ENCODE data around the gene AADACL3. TPM values are rescaled to one million over a fixed set of nuclear protein-coding genes. Genes with fewer than 3 reads are reported as not detected.

AADACL3 gene
- total and polyA plus RNA-seq, 9 of the 15 experiments (the other 6 are each of a cell fraction or from before 2014, with no cell fraction given), result not detected

DNA sequence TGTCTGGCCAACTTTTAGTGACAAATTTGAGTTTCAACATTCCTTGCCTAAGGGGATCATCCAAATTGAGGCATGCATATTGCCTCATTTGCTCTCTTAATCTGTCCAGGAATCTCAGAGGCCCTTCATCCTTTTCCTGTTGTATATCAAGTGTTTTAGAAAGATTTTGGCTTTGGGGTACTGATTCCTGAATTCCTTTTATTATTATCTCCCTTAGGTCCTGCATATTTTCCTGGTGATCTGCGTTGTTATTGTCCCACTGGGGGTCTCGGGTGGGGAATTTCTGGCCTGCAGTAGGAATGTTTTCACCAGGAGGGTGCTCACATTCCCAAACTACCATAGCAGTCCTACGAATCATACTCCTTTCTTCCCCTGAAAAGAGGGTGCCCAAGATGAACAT is 4.4 kb upstream of the AADACL3 start (continued):
- TF ChIP-seq, protein P1, sequence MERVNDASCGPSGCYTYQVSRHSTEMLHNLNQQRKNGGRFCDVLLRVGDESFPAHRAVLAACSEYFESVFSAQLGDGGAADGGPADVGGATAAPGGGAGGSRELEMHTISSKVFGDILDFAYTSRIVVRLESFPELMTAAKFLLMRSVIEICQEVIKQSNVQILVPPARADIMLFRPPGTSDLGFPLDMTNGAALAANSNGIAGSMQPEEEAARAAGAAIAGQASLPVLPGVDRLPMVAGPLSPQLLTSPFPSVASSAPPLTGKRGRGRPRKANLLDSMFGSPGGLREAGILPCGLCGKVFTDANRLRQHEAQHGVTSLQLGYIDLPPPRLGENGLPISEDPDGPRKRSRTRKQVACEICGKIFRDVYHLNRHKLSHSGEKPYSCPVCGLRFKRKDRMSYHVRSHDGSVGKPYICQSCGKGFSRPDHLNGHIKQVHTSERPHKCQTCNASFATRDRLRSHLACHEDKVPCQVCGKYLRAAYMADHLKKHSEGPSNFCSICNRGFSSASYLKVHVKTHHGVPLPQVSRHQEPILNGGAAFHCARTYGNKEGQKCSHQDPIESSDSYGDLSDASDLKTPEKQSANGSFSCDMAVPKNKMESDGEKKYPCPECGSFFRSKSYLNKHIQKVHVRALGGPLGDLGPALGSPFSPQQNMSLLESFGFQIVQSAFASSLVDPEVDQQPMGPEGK (CRISPR knock-in tag; IDR thresholded peaks at IDR 0.05; ENCODE audit: borderline replicate concordance), result no peak
- TF ChIP-seq NUFIP1 (IDR thresholded peaks at IDR 0.05; ENCODE audit: partially characterized antibody), result no peak
- TF ChIP-seq IFI16 (CRISPR knock-in tag; IDR thresholded peaks at IDR 0.05), result no peak
- no peak for TF ChIP-seq TOE1 (IDR thresholded peaks at IDR 0.05; ENCODE audit: borderline replicate concordance)
- TF ChIP-seq TOE1 (CRISPR knock-in tag; IDR thresholded peaks at IDR 0.05; ENCODE audit: borderline replicate concordance, low read depth), result no peak

DNA sequence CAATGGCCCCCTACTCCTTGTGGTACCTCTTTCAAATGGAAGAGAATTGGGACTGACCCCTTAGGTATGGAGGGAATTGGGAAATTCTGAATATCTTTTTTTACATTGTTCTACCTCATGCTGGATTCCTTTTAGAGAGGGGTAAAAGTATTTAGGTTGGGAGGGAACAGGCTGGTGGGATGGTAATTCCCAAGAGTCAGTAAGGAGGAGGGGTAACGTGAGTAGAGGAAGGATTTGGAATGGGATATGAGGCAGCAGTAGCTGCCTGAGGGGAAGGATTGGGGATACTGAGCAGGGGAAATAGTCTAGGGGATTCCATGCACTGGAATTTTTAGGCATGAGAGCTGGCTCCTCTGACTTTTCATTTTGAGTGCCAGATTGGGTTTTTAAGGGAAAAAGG is 3.8 kb upstream of the AADACL3 start:
- CTCF ChIA-PET (ENCODE audit: low intra/inter-chr PET ratio), result no interaction called here
- Histone ChIP-seq H3K4me3 (no peak overlapping the region), H3K9ac (ENCODE audit: insufficient read depth in 1 of 2, low read depth in 2 of 2, low read length in 2 of 2) (no peak overlapping the region), H2AFZ (ENCODE audit: low read depth, low read length) (no peak overlapping the region), H3K79me2 (ENCODE audit: control insufficient read depth, insufficient read depth, low read length) (no peaks in the 10 kb centered on the region), H3K4me2 (ENCODE audit: insufficient read depth, low read length) (no peak overlapping the region), H3K27ac (ENCODE audit: extremely low read depth, low read depth, low read length) (no peak overlapping the region), H3K9me1 (ENCODE audit: control insufficient read depth, insufficient read depth, low read length) (no peaks in the 10 kb centered on the region), H3K27me3 (ENCODE audit: control insufficient read depth in 2 of 2, insufficient read depth in 2 of 2, low read length in 2 of 2) (peaks cover 8 to 21% of the 10 kb centered on the region in 2 experiments), H3K36me3 (ENCODE audit: control insufficient read depth, insufficient read depth, low read length) (no peaks in the 10 kb centered on the region), H3K4me1 (replicated peaks in 1 of 2; ENCODE audit: control insufficient read depth in 2 of 2, insufficient read depth in 2 of 2, low read length in 2 of 2) (no peaks in the 10 kb centered on the region), H3K9me3 (replicated peaks; ENCODE audit: control insufficient read depth, insufficient read depth, low read depth, low read length) (no peaks in the 10 kb centered on the region), H4K20me1 (replicated peaks; ENCODE audit: control insufficient read depth, insufficient read depth, low read length) (no peaks in the 10 kb centered on the region)
- intact Hi-C loops (cut with micrococcal nuclease), result no loop called here
- no TSS peak for BruUV-seq (replicated peaks)
- no peak for FAIRE-seq
- no peak for ATAC-seq
- in situ Hi-C loops (cut with MboI), result no loop called here
- DNase-seq (ENCODE audit: extremely low read depth in 1 of 4, low spot score in 3 of 4), result no peak
- 21% methylated on average over 1 of the region's 1 CpG for WGBS (ENCODE audit: insufficient coverage, low coverage, missing lambda C conversion rate)
- POLR2A ChIA-PET, result interaction anchor here (1.1 kb wide), 1 partner anchor 45 kb away, joined by 3 read pairs; no protein-coding TSS in a partner anchor
- no peak for TF ChIP-seq MCM5 (IDR thresholded peaks at IDR 0.05; ENCODE audit: low read depth)
- no peak for TF ChIP-seq FOXK2 (conservative IDR thresholded peaks at IDR 0.05 in 1 of 2, IDR thresholded peaks at IDR 0.05 in 1 of 2; ENCODE audit: low read depth in 2 of 2)
- TF ChIP-seq, protein P2, sequence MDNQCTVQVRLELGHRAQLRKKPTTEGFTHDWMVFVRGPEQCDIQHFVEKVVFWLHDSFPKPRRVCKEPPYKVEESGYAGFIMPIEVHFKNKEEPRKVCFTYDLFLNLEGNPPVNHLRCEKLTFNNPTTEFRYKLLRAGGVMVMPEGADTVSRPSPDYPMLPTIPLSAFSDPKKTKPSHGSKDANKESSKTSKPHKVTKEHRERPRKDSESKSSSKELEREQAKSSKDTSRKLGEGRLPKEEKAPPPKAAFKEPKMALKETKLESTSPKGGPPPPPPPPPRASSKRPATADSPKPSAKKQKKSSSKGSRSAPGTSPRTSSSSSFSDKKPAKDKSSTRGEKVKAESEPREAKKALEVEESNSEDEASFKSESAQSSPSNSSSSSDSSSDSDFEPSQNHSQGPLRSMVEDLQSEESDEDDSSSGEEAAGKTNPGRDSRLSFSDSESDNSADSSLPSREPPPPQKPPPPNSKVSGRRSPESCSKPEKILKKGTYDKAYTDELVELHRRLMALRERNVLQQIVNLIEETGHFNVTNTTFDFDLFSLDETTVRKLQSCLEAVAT (IDR thresholded peaks at IDR 0.05), result no peak
- TF ChIP-seq NFYB (IDR thresholded peaks at IDR 0.05; ENCODE audit: extremely low read depth, insufficient read length), result no peak
- no peak for TF ChIP-seq CC2D1A (IDR thresholded peaks at IDR 0.05)
